ENCODE results near the gene KRTAP5-5.
"Not testable (repeated sequence)": the region's sequence is repeated elsewhere in the genome, so short reads cannot be mapped to it uniquely, and the experiment has no call there.

KRTAP5-5 gene

GRCh38 chr11:1668911-1669473, 39.4 kb downstream of the KRTAP5-5 start:
- Histone ChIP-seq H3K27me3 (ENCODE audit: insufficient read depth, low read length, poor library complexity, severe bottlenecking) (peaks cover 13% of the 10 kb centered on the region), H3K9me3 (ENCODE audit: insufficient read depth, low read depth, low read length) (no peaks in the 10 kb centered on the region), H3F3A (ENCODE audit: low read depth) (no peaks in the 10 kb centered on the region), H3K79me2 (ENCODE audit: insufficient read depth, low read length) (no peaks in the 10 kb centered on the region), H3K36me3 (ENCODE audit: insufficient read depth, low read length) (no peaks in the 10 kb centered on the region), H3K4me1 (ENCODE audit: insufficient read depth, low read length, poor library complexity, severe bottlenecking) (no peaks in the 10 kb centered on the region), H3K9me2 (replicated peaks; ENCODE audit: low read depth, low read length) (no peaks in the 10 kb centered on the region), H2AFZ (ENCODE audit: low read length) (no peak overlapping the region), H3K4me3 (ENCODE audit: low read length, poor library complexity, severe bottlenecking) (no peak overlapping the region), H3K9ac (ENCODE audit: low read depth, low read length, poor library complexity, severe bottlenecking) (no peak overlapping the region), H4K20me1 (ENCODE audit: insufficient read depth, low read length, poor library complexity, severe bottlenecking) (no peaks in the 10 kb centered on the region), H3K4me2 (ENCODE audit: low read depth, low read length, poor library complexity, severe bottlenecking) (no peak overlapping the region)
- TF ChIP-seq EZH2phosphoT487 (IDR thresholded peaks at IDR 0.05; ENCODE audit: borderline replicate concordance) = no peak
- TF ChIP-seq CTCF (conservative IDR thresholded peaks at IDR 0.05; ENCODE audit: low read length) = no peak

- Histone ChIP-seq H3K79me2 (ENCODE audit: insufficient read depth, low read length) (no peaks in the 10 kb centered on the region), H3K9ac (ENCODE audit: low read depth, low read length, poor library complexity, severe bottlenecking) (no peak overlapping the region), H3K27me3 (ENCODE audit: insufficient read depth, low read length, poor library complexity, severe bottlenecking) (peaks cover 19% of the 10 kb centered on the region), H3K9me2 (replicated peaks; ENCODE audit: low read depth, low read length) (no peaks in the 10 kb centered on the region), H3K4me1 (ENCODE audit: insufficient read depth, low read length, poor library complexity, severe bottlenecking) (no peaks in the 10 kb centered on the region), H3K36me3 (ENCODE audit: insufficient read depth, low read length) (no peaks in the 10 kb centered on the region), H4K20me1 (ENCODE audit: insufficient read depth, low read length, poor library complexity, severe bottlenecking) (no peaks in the 10 kb centered on the region), H3K9me3 (ENCODE audit: insufficient read depth, low read depth, low read length) (no peaks in the 10 kb centered on the region), H3F3A (ENCODE audit: low read depth) (no peaks in the 10 kb centered on the region), H2AFZ (ENCODE audit: low read length) (no peak overlapping the region), H3K4me3 (ENCODE audit: low read length, poor library complexity, severe bottlenecking) (no peak overlapping the region), H3K4me2 (ENCODE audit: low read depth, low read length, poor library complexity, severe bottlenecking) (no peak overlapping the region)
- no peak for TF ChIP-seq CTCF (conservative IDR thresholded peaks at IDR 0.05; ENCODE audit: low read length)
- no peak for TF ChIP-seq EZH2phosphoT487 (IDR thresholded peaks at IDR 0.05; ENCODE audit: borderline replicate concordance)
Measured at GRCh38 chr11:1669546-1670218, 40.1 kb downstream of the KRTAP5-5 start.

- H3K27me3 ChIP-seq (ENCODE audit: insufficient read depth, low read length, poor library complexity, severe bottlenecking) = peaks cover 25% of the 10 kb centered on the region
- H3K79me2 ChIP-seq (ENCODE audit: insufficient read depth, low read length); H3K36me3 ChIP-seq (ENCODE audit: insufficient read depth, low read length); H3F3A ChIP-seq (ENCODE audit: low read depth); H3K9me2 ChIP-seq (replicated peaks; ENCODE audit: low read depth, low read length); H3K9me3 ChIP-seq (ENCODE audit: insufficient read depth, low read depth, low read length); H3K4me3 ChIP-seq (ENCODE audit: low read length, poor library complexity, severe bottlenecking); H2AFZ ChIP-seq (ENCODE audit: low read length); H3K4me2 ChIP-seq (ENCODE audit: low read depth, low read length, poor library complexity, severe bottlenecking); H3K4me1 ChIP-seq (ENCODE audit: insufficient read depth, low read length, poor library complexity, severe bottlenecking); H4K20me1 ChIP-seq (ENCODE audit: insufficient read depth, low read length, poor library complexity, severe bottlenecking); H3K9ac ChIP-seq (ENCODE audit: low read depth, low read length, poor library complexity, severe bottlenecking): not testable (repeated sequence)
Measured at GRCh38 chr11:1670457-1670856, 40.9 kb downstream of the KRTAP5-5 start.

- H3K79me2 ChIP-seq (ENCODE audit: insufficient read depth, low read length) = no peaks in the 10 kb centered on the region
- H3K9me3 ChIP-seq (ENCODE audit: insufficient read depth, low read depth, low read length) = no peaks in the 10 kb centered on the region
- H3K36me3 ChIP-seq (ENCODE audit: insufficient read depth, low read length) = no peaks in the 10 kb centered on the region
- peaks cover 25% of the 10 kb centered on the region for H3K27me3 ChIP-seq (ENCODE audit: insufficient read depth, low read length, poor library complexity, severe bottlenecking)
- H3K9me2 ChIP-seq (replicated peaks; ENCODE audit: low read depth, low read length) = no peaks in the 10 kb centered on the region
- no peaks in the 10 kb centered on the region for H3F3A ChIP-seq (ENCODE audit: low read depth)
- no peak overlapping the region for H3K4me3 ChIP-seq (ENCODE audit: low read length, poor library complexity, severe bottlenecking)
- H3K4me2 ChIP-seq (ENCODE audit: low read depth, low read length, poor library complexity, severe bottlenecking) = no peak overlapping the region
- TF ChIP-seq CTCF (conservative IDR thresholded peaks at IDR 0.05; ENCODE audit: low read length) (no peak), EZH2phosphoT487 (IDR thresholded peaks at IDR 0.05; ENCODE audit: borderline replicate concordance) (no peak)
- H3K9ac ChIP-seq (ENCODE audit: low read depth, low read length, poor library complexity, severe bottlenecking) = no peak overlapping the region
- H2AFZ ChIP-seq (ENCODE audit: low read length) = no peak overlapping the region
- no peaks in the 10 kb centered on the region for H4K20me1 ChIP-seq (ENCODE audit: insufficient read depth, low read length, poor library complexity, severe bottlenecking)
- H3K4me1 ChIP-seq (ENCODE audit: insufficient read depth, low read length, poor library complexity, severe bottlenecking) = no peaks in the 10 kb centered on the region
Measured at GRCh38 chr11:1670905-1671371, 41.4 kb downstream of the KRTAP5-5 start.

All from Loucy (cell line).